C4-2B (cell line): ENCODE measurements around the gene HOXB8.

Experiments
- H3K27ac ChIP-seq: fragments of 450-650 bp; 2 replicates; pipeline ENCODE4 v1.5.1; 2017
- ZFX ChIP-seq: fragments of 450-650 bp; IDR thresholded peaks from 2 replicates; pipeline ENCODE4 v1.6.1; 2017
- TF ChIP-seq, protein P1 (sequence below): fragments of 450-650 bp; conservative IDR thresholded peaks from 2 replicates; pipeline ENCODE4 v1.5.1; 2017; ENCODE audit warnings: mild to moderate bottlenecking

Gene HOXB8

DNA sequence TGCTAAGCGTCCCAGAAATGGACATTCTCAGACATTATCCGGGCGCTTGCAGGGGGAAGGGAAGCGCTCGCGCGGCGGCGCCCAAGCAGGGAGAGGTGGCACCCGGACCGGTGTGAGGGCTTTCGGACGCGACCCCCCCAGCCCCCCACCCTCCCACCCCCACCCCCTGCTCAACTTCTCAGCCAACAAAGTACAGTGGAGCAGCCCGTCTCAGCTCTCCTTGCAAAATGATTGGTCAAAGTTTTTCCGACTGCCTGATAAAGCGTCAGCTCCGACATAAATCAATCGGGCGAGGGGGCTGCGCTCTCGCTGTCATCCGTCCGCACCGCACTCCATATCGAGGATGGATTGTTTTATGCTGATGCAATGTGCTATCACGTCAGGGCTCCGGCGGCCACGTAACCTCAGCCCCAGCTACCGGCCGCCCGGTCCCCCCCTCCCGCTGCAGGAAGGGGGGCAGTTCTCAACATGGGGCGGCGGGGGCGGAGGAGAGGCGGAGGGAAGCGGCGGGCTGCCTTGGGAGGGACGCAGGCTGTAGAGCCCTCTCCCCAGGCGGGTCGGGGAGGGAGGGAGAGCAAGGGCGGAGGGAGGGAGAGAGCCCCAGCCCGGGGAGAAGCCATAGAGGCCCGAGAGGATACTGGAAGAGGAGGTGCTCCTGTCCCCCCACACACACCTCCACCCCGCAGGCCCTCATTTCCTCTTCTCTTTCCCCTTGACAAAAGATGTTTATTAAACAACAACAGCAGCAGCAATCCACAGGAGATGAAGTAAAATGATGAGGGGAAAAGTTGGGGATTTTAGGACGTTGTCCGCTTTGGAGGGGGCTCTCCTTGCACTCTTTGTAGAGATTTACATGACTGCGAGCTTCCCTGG lies 11.4 kb upstream of the HOXB8 start, which contains the start of gene HOXB9:
TSS of gene HOXB9 (minus strand) at position 114 of the 873 bp plus-strand sequence. CDS start at position 25, 89 bp downstream.
- peak within 1 kb of the TSS; percentile 40 for H3K27ac ChIP-seq

DNA sequence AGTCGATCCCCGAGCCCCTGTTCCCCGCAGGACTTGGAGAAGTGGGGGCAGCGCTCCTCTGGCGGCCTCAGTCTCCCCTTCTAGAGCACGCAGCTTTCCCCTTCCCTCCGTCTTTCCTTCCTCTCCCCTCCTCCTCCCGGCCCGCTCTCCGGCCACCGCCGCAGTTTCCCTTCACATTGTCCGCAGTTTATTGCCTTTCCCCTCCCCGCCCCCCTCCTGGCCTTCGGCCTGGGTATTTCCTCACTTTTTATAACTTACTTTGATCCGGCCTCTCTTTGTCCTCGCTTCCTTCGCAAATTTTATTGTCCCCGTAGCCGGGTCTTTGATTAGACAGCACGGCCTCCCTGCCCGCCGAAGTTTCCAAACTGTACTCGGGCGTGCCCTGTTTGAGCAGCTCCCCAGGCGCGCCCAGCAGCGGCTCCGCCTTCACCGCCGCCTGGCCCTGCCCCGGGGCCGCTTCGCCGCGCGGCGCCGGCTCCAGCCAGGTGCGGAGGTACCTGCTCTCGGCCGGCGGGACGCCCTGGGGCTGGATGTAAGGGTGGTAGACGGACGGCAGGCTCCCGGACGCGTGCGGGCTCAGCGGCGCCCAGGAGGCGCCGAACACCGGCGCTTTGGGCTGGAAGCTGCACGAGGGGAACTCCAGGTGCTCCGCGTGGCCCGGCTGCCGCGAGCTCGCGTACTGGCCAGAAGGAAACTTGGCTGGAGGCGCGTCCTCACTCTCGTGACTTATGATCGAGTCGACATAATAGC lies 10.6 kb upstream of the HOXB8 start:
- peak; percentile 53; the same call in 1 of the 2 replicates for TF ChIP-seq ZFX
- TF ChIP-seq, protein P1, sequence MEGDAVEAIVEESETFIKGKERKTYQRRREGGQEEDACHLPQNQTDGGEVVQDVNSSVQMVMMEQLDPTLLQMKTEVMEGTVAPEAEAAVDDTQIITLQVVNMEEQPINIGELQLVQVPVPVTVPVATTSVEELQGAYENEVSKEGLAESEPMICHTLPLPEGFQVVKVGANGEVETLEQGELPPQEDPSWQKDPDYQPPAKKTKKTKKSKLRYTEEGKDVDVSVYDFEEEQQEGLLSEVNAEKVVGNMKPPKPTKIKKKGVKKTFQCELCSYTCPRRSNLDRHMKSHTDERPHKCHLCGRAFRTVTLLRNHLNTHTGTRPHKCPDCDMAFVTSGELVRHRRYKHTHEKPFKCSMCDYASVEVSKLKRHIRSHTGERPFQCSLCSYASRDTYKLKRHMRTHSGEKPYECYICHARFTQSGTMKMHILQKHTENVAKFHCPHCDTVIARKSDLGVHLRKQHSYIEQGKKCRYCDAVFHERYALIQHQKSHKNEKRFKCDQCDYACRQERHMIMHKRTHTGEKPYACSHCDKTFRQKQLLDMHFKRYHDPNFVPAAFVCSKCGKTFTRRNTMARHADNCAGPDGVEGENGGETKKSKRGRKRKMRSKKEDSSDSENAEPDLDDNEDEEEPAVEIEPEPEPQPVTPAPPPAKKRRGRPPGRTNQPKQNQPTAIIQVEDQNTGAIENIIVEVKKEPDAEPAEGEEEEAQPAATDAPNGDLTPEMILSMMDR: no peak

More for the DNA sequence above, 11.4 kb upstream of the HOXB8 start, which contains the start of gene HOXB9:
- no peak for TF ChIP-seq ZFX
- TF ChIP-seq, protein P1: no peak

DNA sequence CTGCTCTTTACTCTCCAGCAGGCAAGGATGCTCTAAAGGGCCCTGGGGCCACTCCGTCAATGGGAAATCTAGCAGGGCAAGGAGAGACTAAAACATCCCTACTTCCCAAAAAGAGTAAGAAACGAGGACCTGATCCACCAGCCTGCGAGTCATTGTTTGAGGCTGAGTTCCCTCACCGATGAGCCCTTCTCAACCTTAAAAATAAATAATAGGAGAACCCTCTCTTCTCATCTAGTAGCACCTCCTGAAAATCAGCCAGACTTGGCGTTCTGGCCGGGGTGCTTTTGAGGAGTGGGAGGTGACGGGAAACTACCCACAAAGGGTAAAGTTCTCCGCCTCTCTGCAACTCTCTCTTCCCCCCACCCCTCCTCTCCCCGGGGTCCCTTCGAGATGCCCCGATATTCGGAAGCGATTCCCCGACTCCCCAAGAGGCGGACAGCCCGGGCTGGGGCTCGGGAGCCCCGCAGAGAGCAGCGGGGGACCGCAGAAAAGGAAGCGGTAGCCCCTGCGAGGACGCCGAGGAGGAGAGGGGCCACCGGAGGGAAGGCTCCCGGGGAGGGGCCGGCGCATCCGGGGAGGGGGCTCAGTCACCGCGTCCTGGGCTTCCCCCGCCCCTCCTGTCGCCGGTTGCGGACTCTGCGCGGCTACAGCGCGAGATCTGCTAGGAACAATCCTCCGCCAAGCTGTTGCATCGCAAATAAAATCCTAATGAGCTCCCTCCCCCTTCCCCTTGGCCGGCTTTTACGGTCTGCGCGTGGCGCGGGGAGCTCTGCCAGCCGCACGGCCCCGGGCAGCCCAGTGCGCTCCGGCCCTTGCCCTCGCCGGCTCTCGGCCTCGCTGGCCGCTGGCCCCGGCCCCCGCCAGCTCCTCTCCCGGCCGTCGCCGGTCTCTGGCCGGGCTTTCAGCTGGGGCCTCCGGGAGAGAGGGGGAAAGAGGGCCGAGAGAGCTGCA lies 9.7 kb upstream of the HOXB8 start:
- no peak for TF ChIP-seq ZFX
- TF ChIP-seq, protein P1: no peak
- H3K27ac ChIP-seq: peak overlapping the region; percentile 40

More for the DNA sequence above, 10.6 kb upstream of the HOXB8 start:
- H3K27ac ChIP-seq: peak overlapping the region; percentile 40

DNA sequence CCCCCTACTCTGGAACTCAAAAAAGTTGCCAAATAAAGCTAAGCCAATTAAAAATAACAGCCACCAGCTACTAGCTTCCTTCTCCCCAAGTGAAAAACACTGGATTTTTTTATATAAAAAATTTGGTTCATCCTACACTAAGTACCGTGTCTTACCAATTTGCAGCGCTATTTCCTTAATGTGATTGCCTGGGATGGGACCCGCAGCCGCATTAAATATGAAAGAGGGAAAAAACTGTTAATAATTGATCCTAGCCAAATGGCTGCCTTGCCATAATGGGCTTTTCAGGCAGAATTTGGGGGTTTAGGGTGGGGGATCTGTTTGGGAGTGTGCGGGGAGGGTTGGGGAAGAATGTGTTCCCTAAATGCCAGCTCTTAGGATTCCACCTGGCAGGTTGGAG lies 9.0 kb upstream of the HOXB8 start:
- H3K27ac ChIP-seq: no peak overlapping the region
- TF ChIP-seq ZFX: no peak
- TF ChIP-seq, protein P1: no peak

DNA sequence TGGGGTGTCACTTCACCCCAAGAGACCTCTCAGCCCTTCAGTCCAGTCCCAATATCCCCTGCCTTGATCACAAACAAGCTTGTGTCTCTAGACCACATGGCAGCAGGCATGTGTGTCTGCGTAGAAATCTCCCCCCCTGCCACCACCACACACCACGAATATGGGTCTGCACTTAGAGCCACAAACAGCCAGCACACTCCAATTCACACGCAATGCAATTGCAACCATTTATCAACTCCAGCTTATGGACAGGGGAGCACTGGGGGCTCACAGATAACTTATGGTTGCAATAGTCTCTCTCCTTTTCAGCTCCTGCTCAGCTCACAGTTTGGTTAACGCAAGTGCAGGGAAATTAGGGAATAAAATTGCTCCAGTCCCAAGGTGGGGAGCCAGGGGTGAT lies 8.5 kb upstream of the HOXB8 start:
- H3K27ac ChIP-seq: no peak overlapping the region
- no peak for TF ChIP-seq ZFX
- TF ChIP-seq, protein P1: no peak

DNA sequence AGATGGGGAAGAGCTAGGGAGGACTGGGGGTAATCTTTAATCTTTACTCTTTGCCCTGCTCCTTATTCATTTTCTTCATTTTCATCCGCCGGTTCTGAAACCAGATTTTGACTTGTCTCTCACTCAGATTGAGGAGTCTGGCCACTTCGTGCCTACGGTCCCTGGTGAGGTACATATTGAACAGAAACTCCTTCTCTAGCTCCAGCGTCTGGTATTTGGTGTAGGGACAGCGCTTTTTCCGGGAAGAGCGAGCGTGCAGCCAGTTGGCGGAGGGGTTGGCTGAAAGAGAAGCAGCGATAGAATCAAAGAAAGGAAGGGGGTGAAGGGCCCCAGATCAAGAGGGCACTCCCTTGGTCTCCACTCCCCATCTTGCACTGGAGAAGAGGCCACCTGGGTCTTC lies 7.8 kb upstream of the HOXB8 start:
- H3K27ac ChIP-seq: no peak overlapping the region
- no peak for TF ChIP-seq ZFX
- TF ChIP-seq, protein P1: no peak
